Measurements from ENCODE around the gene ROR1.

The ROR1 gene

DNA sequence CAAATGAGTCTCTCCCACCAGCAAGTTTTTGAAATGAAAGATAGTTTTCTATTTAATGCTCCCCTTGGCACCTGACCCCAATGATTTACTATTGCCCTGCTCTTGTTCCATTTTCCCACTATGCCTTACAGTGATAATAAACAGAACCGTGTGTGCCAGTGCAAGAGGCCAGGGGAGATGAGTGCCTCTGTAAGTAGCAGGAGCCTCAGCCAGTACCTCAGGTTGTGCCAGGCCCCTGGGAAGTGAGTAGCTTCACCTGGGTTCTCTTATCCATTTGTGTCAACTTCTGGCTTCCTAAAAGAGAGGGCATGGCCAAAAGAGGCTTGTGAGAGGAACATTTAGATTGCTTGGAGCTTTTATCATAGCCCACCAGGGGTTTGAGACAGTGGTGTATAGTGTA is 3.4 kb upstream of the ROR1 start:
- Histone ChIP-seq H3K4me3 (ENCODE audit: low read depth, low read length) (no peak overlapping the region), H3K4me1 (ENCODE audit: control insufficient read depth, insufficient read depth, low read length) (peaks cover 17% of the 10 kb centered on the region), H3K27me3 (ENCODE audit: control insufficient read depth, insufficient read depth, low read length) (no peaks in the 10 kb centered on the region), H3K9me3 (ENCODE audit: control insufficient read depth, insufficient read depth, low read length) (no peaks in the 10 kb centered on the region), H3K36me3 (ENCODE audit: control insufficient read depth, insufficient read depth, low read length) (no peaks in the 10 kb centered on the region), H3K9ac (ENCODE audit: low read depth, low read length) (no peak overlapping the region)

DNA sequence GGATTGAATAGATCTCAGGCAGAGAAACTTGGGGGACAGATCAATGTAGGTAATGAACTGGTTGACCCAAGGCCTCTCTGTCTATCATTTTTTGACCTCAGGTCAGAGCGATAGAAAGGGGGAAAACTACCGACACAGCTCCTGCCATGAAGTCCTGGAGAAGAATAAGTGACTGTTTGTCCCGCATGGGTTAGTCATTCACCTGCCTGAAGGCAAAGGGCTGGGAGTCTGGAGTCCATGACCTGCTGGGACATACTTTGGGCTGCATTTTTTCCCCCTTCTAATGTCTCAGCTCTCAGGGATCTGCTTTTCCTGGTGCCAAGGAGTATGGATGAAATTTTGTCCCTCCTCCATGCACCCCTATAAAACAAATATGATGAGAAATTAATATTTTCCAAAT is 1.6 kb upstream of the ROR1 start:
- no peak overlapping the region for H3K4me3 ChIP-seq (ENCODE audit: low read depth, low read length)
- H3K4me1 ChIP-seq (ENCODE audit: control insufficient read depth, insufficient read depth, low read length), result peaks cover 22% of the 10 kb centered on the region
- no peak overlapping the region for H3K9ac ChIP-seq (ENCODE audit: low read depth, low read length)
- H3K9me3 ChIP-seq (ENCODE audit: control insufficient read depth, insufficient read depth, low read length), result no peaks in the 10 kb centered on the region
- no peaks in the 10 kb centered on the region for H3K36me3 ChIP-seq (ENCODE audit: control insufficient read depth, insufficient read depth, low read length)
- no peaks in the 10 kb centered on the region for H3K27me3 ChIP-seq (ENCODE audit: control insufficient read depth, insufficient read depth, low read length)

DNA sequence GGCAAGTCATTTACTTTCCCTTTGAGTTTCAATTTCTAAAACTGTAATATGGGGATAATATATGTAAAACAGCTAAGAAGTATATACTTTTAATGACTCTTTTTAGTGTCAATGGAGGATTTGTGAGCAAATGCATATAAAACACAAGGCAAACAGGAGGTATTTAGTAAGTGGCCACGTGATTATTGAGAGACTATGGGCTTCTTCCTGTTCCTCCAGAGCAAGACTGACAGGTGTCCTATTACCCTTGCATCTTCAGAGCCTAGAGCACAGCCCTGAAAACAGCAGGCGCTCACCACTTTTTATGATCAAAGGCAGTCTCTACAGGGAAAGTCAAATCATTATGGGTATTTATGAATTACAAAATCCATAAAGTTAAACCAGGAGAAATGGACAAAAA is 941 bp upstream of the ROR1 start:
- Histone ChIP-seq H3K9me3 (ENCODE audit: control insufficient read depth, insufficient read depth, low read length) (no peaks in the 10 kb centered on the region), H3K36me3 (ENCODE audit: control insufficient read depth, insufficient read depth, low read length) (no peaks in the 10 kb centered on the region), H3K27me3 (ENCODE audit: control insufficient read depth, insufficient read depth, low read length) (no peaks in the 10 kb centered on the region), H3K9ac (ENCODE audit: low read depth, low read length) (no peak overlapping the region), H3K4me3 (ENCODE audit: low read depth, low read length) (no peak overlapping the region), H3K4me1 (ENCODE audit: control insufficient read depth, insufficient read depth, low read length) (peaks cover 28% of the 10 kb centered on the region)

DNA sequence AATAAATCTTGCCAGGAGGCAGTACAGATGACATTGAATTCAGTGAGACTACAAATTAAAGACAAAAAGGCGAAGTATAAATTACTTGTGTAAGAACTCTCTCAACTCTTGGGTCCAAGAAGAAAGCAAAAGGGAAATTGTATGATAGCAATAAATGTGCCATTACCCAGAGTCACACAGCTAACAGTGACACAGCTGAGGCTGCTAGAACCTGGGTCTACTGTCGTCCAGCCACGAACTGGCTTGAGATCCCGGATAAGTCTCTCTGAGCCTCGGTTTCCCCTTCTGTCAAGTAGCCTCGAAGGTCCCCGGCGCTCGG is 362 bp upstream of the ROR1 start:
- no peaks in the 10 kb centered on the region for H3K9me3 ChIP-seq (ENCODE audit: control insufficient read depth, insufficient read depth, low read length)
- peaks cover 34% of the 10 kb centered on the region for H3K4me1 ChIP-seq (ENCODE audit: control insufficient read depth, insufficient read depth, low read length)
- peak overlapping the region; percentile 71 for H3K4me3 ChIP-seq (ENCODE audit: low read depth, low read length)
- H3K36me3 ChIP-seq (ENCODE audit: control insufficient read depth, insufficient read depth, low read length), result no peaks in the 10 kb centered on the region
- peak overlapping the region; percentile 30 for H3K9ac ChIP-seq (ENCODE audit: low read depth, low read length)
- no peaks in the 10 kb centered on the region for H3K27me3 ChIP-seq (ENCODE audit: control insufficient read depth, insufficient read depth, low read length)

DNA sequence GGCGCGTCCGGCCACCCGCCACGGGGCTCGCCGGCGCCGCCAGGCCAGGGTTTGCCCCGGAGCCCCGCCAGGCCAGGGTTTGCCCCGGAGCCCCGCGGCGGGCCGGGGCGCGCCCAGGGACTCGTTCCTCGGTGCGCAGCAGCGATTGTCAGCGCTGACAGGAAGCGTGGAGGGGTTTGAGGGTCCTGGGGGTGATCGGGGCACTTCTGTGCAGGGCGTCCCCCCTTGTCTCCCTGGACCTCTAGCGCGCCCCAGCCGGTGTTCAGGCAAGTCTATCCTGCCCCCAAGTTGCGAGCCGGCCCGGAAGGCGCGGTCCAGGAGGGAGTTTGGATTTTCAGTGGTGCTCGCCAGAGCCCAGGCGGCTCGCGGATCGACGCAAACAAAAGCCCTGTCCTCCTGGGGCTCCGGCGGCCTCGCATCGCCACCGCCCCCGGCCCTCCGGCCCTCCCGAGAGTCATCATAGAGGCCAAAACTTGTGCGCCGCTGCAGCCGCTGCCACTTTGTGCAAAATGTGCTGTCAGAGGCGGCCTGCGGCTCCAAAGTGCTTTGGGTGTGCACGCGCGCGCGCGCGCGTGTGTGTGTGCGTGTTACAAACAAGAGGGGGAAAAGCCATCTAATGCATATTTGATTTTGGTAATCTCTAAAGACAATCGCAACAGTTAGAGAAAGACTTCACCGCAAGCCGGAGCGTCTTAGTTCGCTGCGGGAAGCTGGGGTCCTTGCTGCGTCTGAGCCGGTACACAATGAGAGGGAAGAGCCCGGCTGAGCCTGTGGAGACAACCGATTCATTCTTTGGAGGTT is 1.0 kb downstream of the ROR1 start:
- Histone ChIP-seq H3K9ac (ENCODE audit: low read depth, low read length) (peak overlapping the region; percentile 86), H3K9me3 (ENCODE audit: control insufficient read depth, insufficient read depth, low read length) (no peaks in the 10 kb centered on the region), H3K4me1 (ENCODE audit: control insufficient read depth, insufficient read depth, low read length) (peaks cover 47% of the 10 kb centered on the region), H3K27me3 (ENCODE audit: control insufficient read depth, insufficient read depth, low read length) (no peaks in the 10 kb centered on the region), H3K36me3 (ENCODE audit: control insufficient read depth, insufficient read depth, low read length) (no peaks in the 10 kb centered on the region), H3K4me3 (ENCODE audit: low read depth, low read length) (peak overlapping the region; percentile 79)

DNA sequence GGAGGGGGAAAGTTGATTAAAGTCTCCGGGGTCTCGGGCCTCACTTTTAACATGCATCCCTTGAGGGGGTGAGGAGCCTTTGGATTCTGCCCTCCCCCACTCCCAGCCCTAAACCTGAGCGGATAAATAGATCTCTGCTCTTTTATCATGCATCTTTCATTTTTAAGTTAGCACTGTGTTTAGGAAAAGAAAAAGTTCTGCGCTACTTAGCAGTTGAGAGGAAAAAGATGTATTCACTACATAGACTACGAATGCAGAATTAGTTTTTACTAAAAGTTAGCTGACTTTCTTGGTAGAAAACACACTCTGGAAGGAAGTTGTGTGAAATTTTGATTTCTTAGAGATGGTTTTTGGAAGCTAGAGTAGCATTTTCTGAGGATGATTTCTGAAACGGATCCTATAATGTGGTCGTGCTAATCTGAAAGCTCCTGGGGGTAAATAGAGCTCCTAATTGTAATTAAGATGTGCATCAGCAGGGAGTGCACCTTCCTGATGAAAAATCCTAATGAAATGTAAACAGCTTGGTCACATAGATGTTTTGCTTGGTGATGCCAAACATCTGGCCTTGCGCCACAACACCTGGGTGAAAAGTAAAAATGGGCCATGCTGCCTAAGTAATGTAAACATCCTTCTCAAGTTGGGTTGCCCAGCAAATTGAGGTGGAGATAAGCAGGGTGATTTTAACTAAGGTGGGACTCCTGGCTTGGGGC is 1.8 kb downstream of the ROR1 start:
- Histone ChIP-seq H3K4me3 (ENCODE audit: low read depth, low read length) (peak overlapping the region; percentile 79), H3K27me3 (ENCODE audit: control insufficient read depth, insufficient read depth, low read length) (no peaks in the 10 kb centered on the region), H3K9ac (ENCODE audit: low read depth, low read length) (peak overlapping the region; percentile 1), H3K9me3 (ENCODE audit: control insufficient read depth, insufficient read depth, low read length) (no peaks in the 10 kb centered on the region), H3K4me1 (ENCODE audit: control insufficient read depth, insufficient read depth, low read length) (peaks cover 55% of the 10 kb centered on the region), H3K36me3 (ENCODE audit: control insufficient read depth, insufficient read depth, low read length) (no peaks in the 10 kb centered on the region)

DNA sequence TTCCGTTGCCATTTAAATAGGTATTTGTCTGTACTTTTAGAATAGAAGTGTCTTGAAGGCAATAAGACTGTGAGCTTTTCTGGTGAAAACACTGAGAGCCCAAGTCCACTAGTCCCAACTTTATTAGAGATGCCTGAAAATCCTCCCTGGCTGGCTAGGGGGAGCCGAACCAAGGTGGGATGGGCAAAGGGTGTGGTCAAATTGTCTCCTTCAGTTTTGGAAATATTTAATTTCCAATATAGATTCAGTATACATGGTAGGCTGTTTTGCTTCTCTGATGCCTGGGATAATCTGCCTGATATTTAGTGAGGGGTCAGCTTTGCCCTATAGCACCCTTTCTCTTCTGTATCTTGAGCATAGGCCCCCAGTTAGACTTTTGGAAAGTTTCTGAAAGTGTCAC is 3.5 kb downstream of the ROR1 start:
- peak overlapping the region; percentile 79 for H3K4me3 ChIP-seq (ENCODE audit: low read depth, low read length)
- H3K4me1 ChIP-seq (ENCODE audit: control insufficient read depth, insufficient read depth, low read length), result peaks cover 67% of the 10 kb centered on the region
- H3K9ac ChIP-seq (ENCODE audit: low read depth, low read length), result no peak overlapping the region
- no peaks in the 10 kb centered on the region for H3K9me3 ChIP-seq (ENCODE audit: control insufficient read depth, insufficient read depth, low read length)
- no peaks in the 10 kb centered on the region for H3K27me3 ChIP-seq (ENCODE audit: control insufficient read depth, insufficient read depth, low read length)
- no peaks in the 10 kb centered on the region for H3K36me3 ChIP-seq (ENCODE audit: control insufficient read depth, insufficient read depth, low read length)

DNA sequence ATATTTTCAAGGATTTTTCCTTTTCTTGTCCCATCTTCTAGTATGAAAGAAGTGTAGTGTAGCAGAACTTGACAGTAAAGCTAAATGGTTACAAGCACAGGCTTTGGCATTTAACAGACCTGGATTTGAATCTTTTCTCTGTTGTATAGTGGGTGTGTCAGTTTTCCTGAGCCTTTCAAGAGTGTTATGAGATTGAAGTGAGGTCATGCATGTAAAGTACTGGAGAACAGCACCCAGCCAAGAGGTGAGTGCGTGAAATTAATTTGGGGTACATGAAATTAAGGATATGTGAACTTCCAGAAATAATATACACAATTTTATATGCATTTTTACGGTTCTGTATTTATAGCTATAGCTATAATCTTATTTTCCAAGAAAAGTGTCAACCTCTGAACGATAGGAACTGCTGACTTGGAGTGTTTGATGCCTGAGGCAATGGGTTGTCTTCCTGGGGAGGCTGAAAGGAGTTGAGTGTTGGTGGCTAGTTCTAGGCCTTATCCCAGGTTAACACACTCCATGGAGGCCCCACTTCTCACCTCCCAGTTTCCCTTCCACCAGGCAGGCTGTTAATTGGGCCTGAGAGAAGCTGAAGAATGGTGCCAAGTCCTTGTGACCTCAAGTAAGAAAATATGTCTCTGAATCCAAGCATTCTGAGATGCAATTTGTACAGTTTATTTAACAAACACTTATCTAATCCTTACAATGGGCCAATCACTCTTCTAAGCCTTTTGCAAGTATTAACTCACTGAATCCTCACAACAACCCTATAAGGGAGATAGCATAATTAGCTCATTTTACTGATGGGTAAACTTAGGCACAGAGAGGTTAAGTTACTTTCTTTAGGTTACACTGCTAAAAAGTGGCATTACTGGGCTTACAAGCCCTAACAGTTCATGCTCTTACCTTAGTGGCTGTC is 4.4 kb downstream of the ROR1 start:
- no peaks in the 10 kb centered on the region for H3K36me3 ChIP-seq (ENCODE audit: control insufficient read depth, insufficient read depth, low read length)
- peaks cover 66% of the 10 kb centered on the region for H3K4me1 ChIP-seq (ENCODE audit: control insufficient read depth, insufficient read depth, low read length)
- no peaks in the 10 kb centered on the region for H3K27me3 ChIP-seq (ENCODE audit: control insufficient read depth, insufficient read depth, low read length)
- no peak overlapping the region for H3K9ac ChIP-seq (ENCODE audit: low read depth, low read length)
- no peaks in the 10 kb centered on the region for H3K9me3 ChIP-seq (ENCODE audit: control insufficient read depth, insufficient read depth, low read length)
- no peak overlapping the region for H3K4me3 ChIP-seq (ENCODE audit: low read depth, low read length)

DNA sequence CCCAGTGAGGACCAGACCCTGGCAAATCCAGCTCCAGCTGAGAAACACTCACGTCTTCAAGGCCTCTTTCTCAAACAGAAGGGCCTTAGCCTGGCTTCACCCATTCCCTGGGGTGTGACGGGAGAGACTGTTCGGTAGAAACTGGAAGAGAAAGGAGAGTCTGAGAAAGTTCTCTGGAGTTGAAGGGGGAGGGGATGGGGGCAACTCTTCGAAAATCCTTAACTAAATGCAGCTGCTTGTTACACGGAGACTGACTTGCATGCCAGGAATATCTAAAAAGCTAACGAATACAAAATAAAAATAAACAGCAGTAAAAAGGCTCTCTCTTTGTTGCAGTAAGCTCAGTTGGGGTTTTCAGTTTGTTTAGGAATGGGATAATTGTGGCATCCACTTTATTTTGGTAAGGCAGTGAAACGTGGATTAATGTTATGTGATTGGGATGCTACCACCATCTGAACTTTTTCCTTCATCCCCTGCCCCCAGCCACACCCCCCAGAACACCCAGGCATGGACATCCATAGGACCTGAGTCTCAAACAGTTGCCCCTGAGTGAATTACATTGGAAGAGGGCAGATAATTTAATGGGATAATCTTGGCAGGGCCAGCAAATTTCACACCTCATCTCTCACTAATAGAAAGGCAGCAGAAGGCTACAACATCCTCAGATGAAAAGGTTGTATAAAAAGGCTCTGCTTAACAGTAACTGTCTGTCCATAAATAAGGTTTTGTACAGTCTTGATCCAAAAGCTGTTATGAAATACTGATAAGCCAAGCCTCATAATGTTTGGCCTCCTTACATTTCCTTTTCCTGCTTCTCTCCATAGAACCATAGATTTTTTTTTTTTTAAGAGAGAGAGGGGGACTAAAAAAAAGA is 5.8 kb downstream of the ROR1 start:
- H3K9ac ChIP-seq (ENCODE audit: low read depth, low read length), result peak overlapping the region; percentile 3
- peaks cover 74% of the 10 kb centered on the region for H3K4me1 ChIP-seq (ENCODE audit: control insufficient read depth, insufficient read depth, low read length)
- no peaks in the 10 kb centered on the region for H3K27me3 ChIP-seq (ENCODE audit: control insufficient read depth, insufficient read depth, low read length)
- H3K4me3 ChIP-seq (ENCODE audit: low read depth, low read length), result no peak overlapping the region
- H3K9me3 ChIP-seq (ENCODE audit: control insufficient read depth, insufficient read depth, low read length), result no peaks in the 10 kb centered on the region
- H3K36me3 ChIP-seq (ENCODE audit: control insufficient read depth, insufficient read depth, low read length), result no peaks in the 10 kb centered on the region

DNA sequence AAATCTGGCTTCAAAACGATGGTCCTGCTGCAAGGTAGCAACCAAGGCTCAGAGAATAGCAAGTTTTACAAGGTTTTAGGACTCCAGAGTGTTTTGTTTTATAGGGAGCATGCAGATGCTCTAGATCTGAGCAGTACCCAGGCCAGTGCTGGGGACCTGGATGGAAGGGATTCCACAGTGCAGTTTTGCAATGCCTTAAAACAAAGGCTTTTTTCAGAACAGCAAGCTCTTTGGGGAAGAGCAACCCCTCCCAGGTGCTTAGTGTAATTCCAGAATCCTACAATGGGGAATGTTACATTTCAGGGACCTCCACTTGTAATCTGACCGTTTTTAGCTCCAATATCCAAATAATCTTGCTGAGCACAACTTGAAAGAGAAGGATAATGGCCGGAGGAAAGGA is 6.7 kb downstream of the ROR1 start:
- H3K4me1 ChIP-seq (ENCODE audit: control insufficient read depth, insufficient read depth, low read length), result peaks cover 81% of the 10 kb centered on the region
- H3K9me3 ChIP-seq (ENCODE audit: control insufficient read depth, insufficient read depth, low read length), result no peaks in the 10 kb centered on the region
- H3K36me3 ChIP-seq (ENCODE audit: control insufficient read depth, insufficient read depth, low read length), result no peaks in the 10 kb centered on the region
- H3K27me3 ChIP-seq (ENCODE audit: control insufficient read depth, insufficient read depth, low read length), result no peaks in the 10 kb centered on the region
- H3K4me3 ChIP-seq (ENCODE audit: low read depth, low read length), result no peak overlapping the region
- H3K9ac ChIP-seq (ENCODE audit: low read depth, low read length), result no peak overlapping the region

DNA sequence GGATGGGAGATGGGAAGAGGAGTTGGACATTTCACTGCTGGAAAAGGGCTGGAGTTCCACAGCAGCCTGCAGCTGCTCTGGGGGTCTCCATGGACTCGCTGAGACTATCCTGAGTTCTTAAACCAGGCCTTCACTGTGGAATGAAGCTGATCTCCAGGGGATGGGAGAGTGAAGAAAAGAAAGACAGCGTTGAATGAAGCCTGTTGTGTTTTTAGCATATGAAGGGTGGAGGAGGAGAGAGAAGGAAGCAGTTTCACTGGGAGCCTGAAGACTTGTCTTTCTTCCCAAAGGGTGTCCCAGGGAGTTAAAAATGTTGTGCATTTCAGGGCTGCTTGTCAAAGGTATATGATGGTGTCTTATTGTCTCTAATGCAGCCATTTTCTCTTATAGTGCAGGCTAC is 9.2 kb downstream of the ROR1 start:
- Histone ChIP-seq H3K4me3 (ENCODE audit: low read depth, low read length) (peak overlapping the region; percentile 35), H3K27me3 (ENCODE audit: control insufficient read depth, insufficient read depth, low read length) (no peaks in the 10 kb centered on the region), H3K9me3 (ENCODE audit: control insufficient read depth, insufficient read depth, low read length) (no peaks in the 10 kb centered on the region), H3K4me1 (ENCODE audit: control insufficient read depth, insufficient read depth, low read length) (peaks cover 79% of the 10 kb centered on the region), H3K9ac (ENCODE audit: low read depth, low read length) (peak overlapping the region; percentile 37), H3K36me3 (ENCODE audit: control insufficient read depth, insufficient read depth, low read length) (no peaks in the 10 kb centered on the region)
